HepG2 (cell line): ENCODE measurements around the gene PLCL2.

Source experiments
- HOXD1 ChIP-seq: sonication (generic); formaldehyde crosslinking; IDR thresholded peaks from 2 replicates; pipeline ENCODE4 v1.5.0; 2020; ENCODE audit warnings: missing genetic modification reagents
- KDM1A ChIP-seq: IDR thresholded peaks from 2 replicates; pipeline ENCODE4 v1.6.1; 2016; ENCODE audit warnings: missing compliant biosample characterization
- RAD21 ChIP-seq: fragments of 450-650 bp; formaldehyde crosslinking; IDR thresholded peaks from 2 replicates; pipeline ENCODE4 v1.5.0; 2020; ENCODE audit warnings: mild to moderate bottlenecking
- RNF2 ChIP-seq: fragments of 450-650 bp; conservative IDR thresholded peaks from 2 replicates; pipeline ENCODE4 v1.6.1; 2016; ENCODE audit warnings: low read depth
- TBP ChIP-seq: sonication (generic); formaldehyde crosslinking; IDR thresholded peaks from 2 replicates; pipeline ENCODE4 v1.5.0; 2020; ENCODE audit warnings: missing genetic modification reagents
- XRCC5 ChIP-seq: fragments of 200-400 bp; formaldehyde crosslinking; optimal IDR thresholded peaks from 2 replicates; pipeline ENCODE3; 2017; ENCODE audit warnings: mild to moderate bottlenecking, low read length
- ZNF121 ChIP-seq: sonication (generic); formaldehyde crosslinking; IDR thresholded peaks from 2 replicates; pipeline ENCODE4 v1.5.0; 2020; ENCODE audit warnings: mild to moderate bottlenecking, missing genetic modification reagents
- ZNF335 ChIP-seq: sonication (generic); formaldehyde crosslinking; IDR thresholded peaks from 2 replicates; pipeline ENCODE4 v1.4.0; 2020; ENCODE audit warnings: missing genetic modification reagents
- TF ChIP-seq, protein P1 (sequence below): sonication (generic); formaldehyde crosslinking; IDR thresholded peaks from 2 replicates; pipeline ENCODE4 v1.4.0; 2020; ENCODE audit warnings: missing genetic modification reagents, mild to moderate bottlenecking, borderline replicate concordance

DNA sequence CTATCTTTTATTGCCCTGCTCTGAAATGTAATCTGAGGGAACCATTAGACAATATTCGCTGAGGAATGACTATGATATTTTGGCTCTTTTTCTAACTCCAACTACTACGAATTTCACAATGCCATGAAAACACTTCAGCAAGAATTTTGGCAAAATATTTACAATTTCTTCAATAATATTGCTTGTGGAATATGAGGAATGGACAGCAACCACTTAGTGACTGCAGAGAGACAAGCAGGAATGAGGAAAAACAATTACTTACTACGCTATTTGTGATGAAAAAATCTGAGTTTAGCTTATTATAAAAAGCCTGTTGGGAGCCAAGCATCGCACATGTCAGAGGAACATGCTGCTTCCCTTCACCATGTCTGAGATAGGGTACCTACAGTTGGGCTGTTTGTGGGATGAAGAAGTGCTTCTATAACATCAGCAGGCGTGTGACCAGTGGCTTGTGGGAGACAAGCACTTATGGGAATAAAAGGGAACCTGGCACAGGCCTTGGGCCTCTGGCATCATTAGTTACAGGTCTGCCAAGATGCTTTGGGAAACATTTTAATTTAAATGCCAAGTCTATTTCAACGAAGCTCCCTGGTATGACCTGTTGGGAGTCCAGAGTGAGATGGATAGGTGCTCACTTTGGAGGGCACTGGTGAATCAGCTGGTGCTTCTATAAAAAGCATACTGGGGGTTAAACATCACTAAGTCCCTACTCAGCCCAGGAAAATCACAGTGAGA lies 2.7 kb upstream of the PLCL2 start:
- TF ChIP-seq ZNF335 (CRISPR knock-in tag) (no peak), TBP (CRISPR knock-in tag) (no peak), HOXD1 (no peak), XRCC5 (no peak), RNF2 (no peak), RAD21 (CRISPR knock-in tag) (no peak), ZNF121 (no peak), KDM1A (CRISPR knock-in tag) (no peak)
- TF ChIP-seq, protein P1, sequence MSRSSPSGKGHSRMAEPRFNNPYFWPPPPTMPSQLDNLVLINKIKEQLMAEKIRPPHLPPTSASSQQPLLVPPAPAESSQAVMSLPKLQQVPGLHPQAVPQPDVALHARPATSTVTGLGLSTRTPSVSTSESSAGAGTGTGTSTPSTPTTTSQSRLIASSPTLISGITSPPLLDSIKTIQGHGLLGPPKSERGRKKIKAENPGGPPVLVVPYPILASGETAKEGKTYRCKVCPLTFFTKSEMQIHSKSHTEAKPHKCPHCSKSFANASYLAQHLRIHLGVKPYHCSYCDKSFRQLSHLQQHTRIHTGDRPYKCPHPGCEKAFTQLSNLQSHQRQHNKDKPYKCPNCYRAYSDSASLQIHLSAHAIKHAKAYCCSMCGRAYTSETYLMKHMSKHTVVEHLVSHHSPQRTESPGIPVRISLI (CRISPR knock-in tag) = no peak
